Measurements from ENCODE around the gene DOK3.
"Not testable (repeated sequence)": the region's sequence is repeated elsewhere in the genome, so short reads cannot be mapped to it uniquely, and the experiment has no call there.

The DOK3 gene

GRCh38 chr5:177509381-177509951 is at the start of gene DOK3:
Gene DOK3 (minus strand): TSS chr5:177509826. CDS start chr5:177509540, 286 bp downstream.
- DNase-seq: no peak

DNA sequence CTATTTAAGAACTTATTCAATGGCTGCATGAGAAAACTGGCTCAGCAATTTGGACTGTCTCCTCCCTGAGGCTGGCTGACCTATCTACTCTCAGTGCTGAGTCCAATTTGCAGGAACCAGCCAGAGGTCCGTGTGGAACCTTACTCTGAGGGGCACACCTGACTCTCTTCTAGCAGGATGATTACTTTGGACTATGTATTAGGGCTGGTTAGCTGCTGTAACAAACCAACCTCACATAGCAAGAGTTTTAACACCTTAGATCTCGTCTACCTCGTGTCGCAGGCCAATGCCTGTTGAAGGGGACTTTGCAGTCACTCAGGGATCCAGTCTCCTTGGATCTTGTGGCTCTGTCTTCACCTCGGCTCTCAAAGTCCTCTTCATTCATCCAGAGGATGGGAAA is 48.2 kb upstream of the DOK3 start:
- DNase-seq: no peak

GRCh38 chr5:177557041-177557647 is 47.5 kb upstream of the DOK3 start:
- no peak for DNase-seq

GRCh38 chr5:177555665-177556064 is 46.0 kb upstream of the DOK3 start:
- no peak for DNase-seq

DNA sequence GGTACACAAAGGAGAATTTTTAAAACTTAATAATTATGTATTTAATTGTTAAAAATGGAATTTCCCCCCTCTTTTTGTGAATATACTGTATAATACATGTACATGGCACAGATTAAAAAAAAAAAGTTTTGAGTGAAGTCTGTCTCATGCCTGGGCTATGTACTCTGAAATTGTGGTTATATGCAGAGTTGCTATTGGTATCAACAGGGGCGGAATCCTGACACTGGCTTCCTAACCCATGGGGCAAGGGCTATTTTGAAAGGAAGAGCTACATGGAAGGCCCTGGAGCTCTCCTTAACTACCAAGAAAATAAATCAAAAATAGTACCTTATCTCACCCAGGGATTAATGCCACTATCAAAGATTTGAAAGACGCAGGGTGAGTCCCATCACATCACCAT is 45.6 kb upstream of the DOK3 start:
- DNase-seq: no peak

- peak; percentile 82 for DNase-seq
These were observed 45.0 kb upstream of the DOK3 start, which contains the start of gene FAM193B for GRCh38 chr5:177554474-177555111. Gene FAM193B (minus strand): TSS chr5:177554563. CDS start chr5:177554458, 105 bp downstream.

GRCh38 chr5:177553671-177554429 is 44.2 kb upstream of the DOK3 start:
- DNase-seq: no peak

DNA sequence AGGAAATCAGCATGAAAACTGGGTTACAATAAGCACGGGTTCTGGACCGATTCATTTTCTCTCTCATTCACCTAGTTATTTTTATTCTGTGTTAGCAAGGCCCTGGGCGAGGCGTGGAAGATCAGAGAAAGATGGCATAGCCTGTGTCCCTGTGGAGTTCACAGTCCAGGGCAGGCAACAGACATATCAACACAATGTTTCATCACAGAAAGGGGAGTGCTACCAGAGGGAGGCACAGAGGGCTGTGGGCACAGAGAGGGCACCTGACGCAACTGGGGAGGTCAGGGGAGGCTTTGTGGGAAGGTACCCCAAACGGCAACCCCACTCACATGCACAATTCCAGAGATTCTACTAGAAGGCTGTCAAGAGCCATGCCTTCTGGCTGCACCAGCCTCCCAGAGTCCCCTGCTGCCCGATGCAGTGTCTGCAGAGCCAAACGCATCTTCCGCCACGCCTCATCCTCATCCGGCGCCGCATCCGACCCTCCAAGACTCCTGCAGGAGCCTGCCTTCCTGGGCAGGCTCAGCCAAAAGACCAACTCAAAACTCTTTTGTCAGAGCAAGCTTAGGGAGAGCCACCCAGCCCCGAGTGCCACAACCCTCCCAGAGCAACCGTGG is 43.3 kb upstream of the DOK3 start:
- DNase-seq: no peak

DNA sequence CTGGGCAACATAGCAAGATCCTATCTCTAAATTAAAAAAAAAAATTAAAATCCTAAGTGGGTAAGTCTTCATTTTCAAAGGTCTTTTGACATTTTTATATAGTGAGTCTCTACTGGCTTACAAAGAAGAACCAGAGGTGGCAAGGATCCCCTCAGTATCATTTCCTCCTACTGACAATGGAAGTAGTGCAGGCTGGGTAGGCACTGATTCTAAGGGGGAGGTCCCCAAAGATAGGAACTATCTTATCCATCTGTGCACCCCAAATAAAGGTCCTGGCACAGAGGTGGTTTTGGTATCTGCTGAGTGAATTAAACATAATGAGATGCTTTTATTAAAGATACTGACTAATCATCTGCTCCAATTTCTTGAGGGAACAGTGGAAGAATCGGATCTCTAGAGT is 40.5 kb upstream of the DOK3 start:
- no peak for DNase-seq

DNA sequence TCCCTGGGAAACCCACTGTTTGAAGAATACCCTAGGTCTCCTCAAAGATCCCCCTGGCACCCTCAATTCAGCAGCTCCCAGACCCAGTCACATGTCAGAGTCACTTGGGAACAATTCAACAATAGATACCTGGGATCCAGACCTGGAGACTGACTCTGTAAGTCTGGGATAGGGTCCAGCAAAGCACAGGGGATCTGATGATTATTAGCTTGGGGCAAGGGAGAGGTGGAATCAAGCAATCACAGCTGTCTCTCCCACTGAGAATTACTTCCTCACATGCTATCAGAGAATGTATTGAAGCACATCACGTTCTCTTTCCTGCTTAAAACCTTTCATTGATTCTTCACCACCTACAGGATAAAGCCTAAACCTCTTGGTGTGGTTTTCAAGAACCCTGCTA is 38.9 kb upstream of the DOK3 start:
- no peak for DNase-seq

GRCh38 chr5:177547736-177548135 is 38.1 kb upstream of the DOK3 start:
- DNase-seq: no peak

- DNase-seq: peak; percentile 96
These were observed 36.7 kb upstream of the DOK3 start for GRCh38 chr5:177546258-177546741.

GRCh38 chr5:177545487-177546257 is 36.0 kb upstream of the DOK3 start:
- peak; percentile 80 for DNase-seq

DNA sequence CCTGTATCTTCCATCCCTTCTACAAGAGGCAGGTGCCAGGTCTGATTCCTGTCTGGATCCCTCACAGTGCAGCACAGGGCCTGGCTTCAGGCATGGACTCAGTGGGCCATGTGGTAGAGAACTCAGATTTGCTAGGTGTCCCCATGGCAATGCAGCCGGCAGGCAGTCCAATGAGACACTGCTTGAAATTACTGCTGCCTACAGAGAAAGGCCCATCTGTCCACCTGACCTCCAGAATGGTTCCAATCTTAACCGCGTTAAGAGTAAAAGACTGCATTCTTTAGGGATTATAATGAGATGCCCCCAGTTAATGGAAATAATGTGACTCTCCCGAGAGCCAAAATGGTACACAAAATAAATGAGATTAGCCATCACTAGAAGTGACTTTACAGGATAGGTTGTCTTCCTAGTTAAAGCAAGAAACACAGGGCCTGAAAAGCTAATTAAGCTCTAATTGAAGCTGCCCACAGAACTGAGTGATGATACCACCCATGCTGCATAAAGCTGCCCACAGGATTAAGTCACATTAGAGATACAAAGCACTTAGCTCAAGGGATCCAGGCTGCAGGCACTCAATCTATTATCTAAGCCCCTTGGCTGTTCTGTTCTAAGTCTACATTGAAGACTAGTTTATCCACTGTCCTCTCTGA is 33.3 kb upstream of the DOK3 start:
- no peak for DNase-seq

- no peak for DNase-seq
These were observed 30.8 kb upstream of the DOK3 start for GRCh38 chr5:177540438-177540837.

GRCh38 chr5:177539411-177539810 is 29.8 kb upstream of the DOK3 start:
- peak; percentile 73 for DNase-seq

DNA sequence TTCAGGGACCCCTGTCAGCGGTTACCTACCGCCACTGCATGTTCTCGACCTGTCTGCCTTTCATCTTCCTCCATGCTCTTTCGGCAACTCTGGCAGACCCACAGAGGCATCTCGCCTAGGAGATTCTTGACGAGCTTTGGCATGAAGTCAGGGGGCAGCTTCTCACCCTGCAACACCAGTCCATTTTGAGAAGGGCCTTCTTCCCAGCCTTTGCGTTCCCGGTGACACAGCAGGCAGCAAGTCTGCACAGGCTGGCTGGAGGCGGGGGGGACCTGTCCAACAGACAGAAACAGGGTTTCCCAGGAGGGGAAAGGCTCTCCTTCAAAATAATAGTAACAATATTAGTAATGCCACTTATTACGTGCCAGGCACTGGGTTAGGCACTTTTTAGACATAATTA is 29.2 kb upstream of the DOK3 start:
- no peak for DNase-seq

DNA sequence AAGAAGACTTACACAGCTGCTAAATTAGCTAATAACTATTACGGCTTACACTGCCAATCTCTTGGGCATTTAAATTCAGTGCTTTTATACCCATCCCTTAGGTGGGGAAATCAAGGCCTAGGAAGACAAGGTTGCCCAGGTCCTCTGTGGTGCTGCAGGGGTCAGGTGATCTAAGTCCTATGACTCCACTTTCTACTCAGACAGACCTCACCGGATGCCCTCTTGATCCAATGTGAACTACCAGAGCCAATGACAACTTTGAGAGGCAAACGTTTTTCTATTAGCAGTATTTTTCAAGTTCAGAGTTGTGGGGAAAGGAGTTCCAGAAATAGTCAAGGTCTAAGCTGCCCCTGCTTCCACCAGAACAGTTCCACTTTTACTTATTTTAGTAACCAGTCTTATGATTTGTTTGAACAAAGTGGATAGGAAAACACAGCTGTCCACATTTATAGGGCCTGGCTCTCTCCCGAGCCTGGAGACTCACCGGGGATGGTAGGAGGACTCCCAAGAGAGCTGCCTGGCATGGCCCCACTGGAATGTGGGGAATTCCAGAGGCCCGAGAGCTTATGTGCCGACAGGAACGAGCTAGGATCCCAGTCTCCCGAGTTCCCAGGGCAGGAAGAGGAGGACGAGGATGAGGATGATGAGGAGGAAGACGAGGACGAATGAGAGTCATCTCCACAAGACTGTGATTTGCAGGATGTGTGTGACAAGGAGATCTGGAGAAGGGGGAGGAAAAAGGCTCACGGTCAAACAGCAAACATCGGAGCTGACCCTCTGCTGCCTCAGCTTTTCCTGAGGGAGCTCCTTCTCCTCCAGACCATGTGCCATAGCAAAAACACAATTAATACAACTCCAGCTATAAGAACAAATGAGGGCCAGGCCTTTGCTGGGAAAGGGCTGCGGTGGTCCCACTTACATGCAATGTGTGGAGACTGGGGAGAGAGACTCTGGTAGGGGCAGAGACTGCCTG is 28.0 kb upstream of the DOK3 start:
- DNase-seq: peak; percentile 86

DNA sequence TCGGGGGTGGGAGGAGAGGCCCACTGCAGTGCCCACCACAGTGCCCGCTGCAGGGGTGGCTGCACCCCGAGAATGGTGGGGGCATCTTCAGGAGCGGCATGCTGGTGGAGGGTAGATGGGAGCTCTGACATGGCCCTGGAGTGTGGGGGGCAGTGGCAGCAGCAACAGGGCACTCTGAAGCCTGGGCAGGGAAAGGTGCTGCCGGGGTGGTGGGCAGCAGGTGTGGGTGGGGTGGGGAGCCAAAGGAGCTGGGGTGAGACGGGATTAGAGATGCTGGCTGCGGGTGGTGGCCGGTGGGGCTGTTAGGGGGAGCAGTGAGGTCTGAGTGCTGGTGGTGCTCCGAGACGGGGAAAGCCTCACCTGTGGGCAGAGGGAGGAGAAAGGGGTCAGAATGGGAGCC is 26.8 kb upstream of the DOK3 start:
- no peak for DNase-seq

DNA sequence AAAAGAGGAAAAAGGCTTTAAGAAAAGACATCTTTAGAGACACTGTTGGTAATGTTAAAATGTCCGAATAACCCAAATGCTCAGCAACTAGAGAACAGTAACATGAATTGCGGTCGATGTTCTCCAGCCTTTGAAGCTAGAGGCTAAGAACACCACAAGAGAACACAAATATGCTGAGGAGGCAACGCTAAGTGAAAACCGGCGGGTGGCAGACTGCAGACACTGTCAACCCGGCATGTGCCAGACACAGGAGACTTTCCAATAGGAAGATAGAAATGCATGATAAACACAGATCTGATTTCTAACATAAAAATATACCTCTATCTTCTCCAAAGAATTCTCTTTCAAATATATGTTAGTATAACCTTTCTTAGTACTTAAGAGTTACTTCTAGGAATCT is 25.5 kb upstream of the DOK3 start:
- DNase-seq: no peak

DNA sequence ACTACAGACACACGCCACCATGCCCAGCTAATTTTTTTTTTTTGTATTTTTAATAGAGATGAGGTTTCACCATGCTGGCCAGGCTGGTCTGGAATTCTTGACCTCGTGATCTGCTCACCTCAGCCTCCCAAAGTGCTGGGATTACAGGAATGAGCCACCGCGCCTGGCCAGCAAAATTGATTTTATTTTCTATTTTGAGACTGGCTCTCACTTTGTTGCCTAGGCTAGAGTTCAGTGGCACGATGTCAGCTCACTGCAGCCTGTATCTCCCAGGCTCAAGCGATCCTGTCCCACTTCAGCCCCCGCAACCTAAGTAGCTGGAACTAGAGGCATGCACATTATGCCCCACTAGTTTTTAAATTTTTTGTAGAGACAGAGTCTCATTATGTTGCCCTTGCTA is 24.8 kb upstream of the DOK3 start:
- DNase-seq: not testable (repeated sequence)

All from NCI-H226 (cell line).